Measurements from ENCODE around the gene PALS1.

DNA sequence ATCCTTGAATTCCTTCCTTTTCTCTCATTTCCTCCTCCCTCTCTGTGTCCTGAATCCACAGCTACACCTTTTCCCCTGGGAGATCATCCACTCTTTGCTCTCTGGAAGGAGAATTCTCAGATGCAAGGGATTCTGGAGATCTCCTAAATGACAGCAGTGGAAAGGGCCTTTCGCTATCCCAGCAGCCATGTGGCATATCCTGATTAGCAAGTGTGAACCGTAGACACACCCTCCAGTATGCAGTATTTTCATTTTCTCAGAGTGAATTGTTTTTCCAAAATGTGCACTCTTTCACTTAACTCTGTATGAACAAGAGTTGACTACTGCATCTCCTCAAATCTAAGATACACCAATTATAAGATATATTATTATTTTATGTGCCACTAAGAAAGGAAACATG is 46.0 kb upstream of the PALS1 start:
- TF ChIP-seq, protein P1, sequence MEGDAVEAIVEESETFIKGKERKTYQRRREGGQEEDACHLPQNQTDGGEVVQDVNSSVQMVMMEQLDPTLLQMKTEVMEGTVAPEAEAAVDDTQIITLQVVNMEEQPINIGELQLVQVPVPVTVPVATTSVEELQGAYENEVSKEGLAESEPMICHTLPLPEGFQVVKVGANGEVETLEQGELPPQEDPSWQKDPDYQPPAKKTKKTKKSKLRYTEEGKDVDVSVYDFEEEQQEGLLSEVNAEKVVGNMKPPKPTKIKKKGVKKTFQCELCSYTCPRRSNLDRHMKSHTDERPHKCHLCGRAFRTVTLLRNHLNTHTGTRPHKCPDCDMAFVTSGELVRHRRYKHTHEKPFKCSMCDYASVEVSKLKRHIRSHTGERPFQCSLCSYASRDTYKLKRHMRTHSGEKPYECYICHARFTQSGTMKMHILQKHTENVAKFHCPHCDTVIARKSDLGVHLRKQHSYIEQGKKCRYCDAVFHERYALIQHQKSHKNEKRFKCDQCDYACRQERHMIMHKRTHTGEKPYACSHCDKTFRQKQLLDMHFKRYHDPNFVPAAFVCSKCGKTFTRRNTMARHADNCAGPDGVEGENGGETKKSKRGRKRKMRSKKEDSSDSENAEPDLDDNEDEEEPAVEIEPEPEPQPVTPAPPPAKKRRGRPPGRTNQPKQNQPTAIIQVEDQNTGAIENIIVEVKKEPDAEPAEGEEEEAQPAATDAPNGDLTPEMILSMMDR (IDR thresholded peaks at IDR 0.05 in 4 of 5, conservative IDR thresholded peaks at IDR 0.05 in 1 of 5), result no peak
- no peak for TF ChIP-seq POLR2A (IDR thresholded peaks at IDR 0.05)
